ENCODE measurements around the gene EYA3. TPM values are rescaled to one million over a fixed set of nuclear protein-coding genes. Genes with fewer than 3 reads are reported as not detected.
"Not testable (repeated sequence)": the region's sequence is repeated elsewhere in the genome, so short reads cannot be mapped to it uniquely, and the experiment has no call there.

Gene EYA3
- total and polyA plus RNA-seq, 2 donors = 5.9 to 16.0 TPM

- H3K4me1 ChIP-seq (ENCODE audit: insufficient read depth); H3K4me3 ChIP-seq (ENCODE audit: low read depth, low read length); DNase-seq (ENCODE audit: extremely low spot score); H3K27ac ChIP-seq (ENCODE audit: low read depth); H3K36me3 ChIP-seq (ENCODE audit: insufficient read depth): not testable (repeated sequence)
- 97% methylated on average over 8 of the region's 8 CpGs for WGBS
These were observed 85.3 kb downstream of the EYA3 start for GRCh38 chr1:28003117-28003516.

- H3K4me3 ChIP-seq (ENCODE audit: low read depth, low read length) = no peak overlapping the region
- H3K27ac ChIP-seq (ENCODE audit: low read depth) = no peak overlapping the region
- peaks cover 7% of the 10 kb centered on the region for H3K36me3 ChIP-seq (ENCODE audit: insufficient read depth)
- no peak for DNase-seq (ENCODE audit: extremely low spot score)
- 97% methylated on average over 10 of the region's 10 CpGs for WGBS
- H3K4me1 ChIP-seq (ENCODE audit: insufficient read depth) = no peaks in the 10 kb centered on the region
These were observed 85.8 kb downstream of the EYA3 start for GRCh38 chr1:28002600-28002999.

- no peak for DNase-seq (ENCODE audit: extremely low spot score)
- Histone ChIP-seq H3K36me3 (ENCODE audit: insufficient read depth) (peaks cover 8% of the 10 kb centered on the region), H3K27ac (ENCODE audit: low read depth) (no peak overlapping the region), H3K4me1 (ENCODE audit: insufficient read depth) (no peaks in the 10 kb centered on the region), H3K4me3 (ENCODE audit: low read depth, low read length) (no peak overlapping the region)
- 98% methylated on average over 1 of the region's 1 CpG for WGBS
These were observed 89.4 kb downstream of the EYA3 start for GRCh38 chr1:27999055-27999454.

GRCh38 chr1:27994526-27994925, 93.9 kb downstream of the EYA3 start:
- not testable (repeated sequence) for H3K4me3 ChIP-seq (ENCODE audit: low read depth, low read length); H3K27ac ChIP-seq (ENCODE audit: low read depth); H3K4me1 ChIP-seq (ENCODE audit: insufficient read depth); DNase-seq (ENCODE audit: extremely low spot score); H3K36me3 ChIP-seq (ENCODE audit: insufficient read depth)
- 99% methylated on average over 6 of the region's 6 CpGs for WGBS

GRCh38 chr1:27994060-27994459, 94.3 kb downstream of the EYA3 start:
- Histone ChIP-seq H3K36me3 (ENCODE audit: insufficient read depth) (peaks cover 8% of the 10 kb centered on the region), H3K4me3 (ENCODE audit: low read depth, low read length) (no peak overlapping the region), H3K4me1 (ENCODE audit: insufficient read depth) (no peaks in the 10 kb centered on the region), H3K27ac (ENCODE audit: low read depth) (no peak overlapping the region)
- no peak for DNase-seq (ENCODE audit: extremely low spot score)
- 43% methylated on average over 1 of the region's 1 CpG for WGBS

- DNase-seq (ENCODE audit: extremely low spot score) = no peak
- Histone ChIP-seq H3K4me3 (ENCODE audit: low read depth, low read length) (no peak overlapping the region), H3K36me3 (ENCODE audit: insufficient read depth) (peaks cover 6% of the 10 kb centered on the region), H3K27ac (ENCODE audit: low read depth) (no peak overlapping the region), H3K4me1 (ENCODE audit: insufficient read depth) (no peaks in the 10 kb centered on the region)
- WGBS = 72% methylated on average over 3 of the region's 3 CpGs
These were observed 95.2 kb downstream of the EYA3 start for GRCh38 chr1:27993241-27993640.

- 66% methylated on average over 6 of the region's 6 CpGs for WGBS
- no peak for DNase-seq (ENCODE audit: extremely low spot score)
- Histone ChIP-seq H3K4me1 (ENCODE audit: insufficient read depth) (no peaks in the 10 kb centered on the region), H3K4me3 (ENCODE audit: low read depth, low read length) (no peak overlapping the region), H3K27ac (ENCODE audit: low read depth) (no peak overlapping the region), H3K36me3 (ENCODE audit: insufficient read depth) (peaks cover 6% of the 10 kb centered on the region)
These were observed 96.1 kb downstream of the EYA3 start for GRCh38 chr1:27992276-27992675.

GRCh38 chr1:27990920-27991537, 97.4 kb downstream of the EYA3 start:
- Histone ChIP-seq H3K27ac (ENCODE audit: low read depth) (no peak overlapping the region), H3K36me3 (ENCODE audit: insufficient read depth) (peaks cover 4% of the 10 kb centered on the region), H3K4me1 (ENCODE audit: insufficient read depth) (no peaks in the 10 kb centered on the region), H3K4me3 (ENCODE audit: low read depth, low read length) (no peak overlapping the region)
- DNase-seq (ENCODE audit: extremely low spot score) = no peak
- WGBS = 93% methylated on average over 3 of the region's 3 CpGs

GRCh38 chr1:27981145-27981544, 107.3 kb downstream of the EYA3 start:
- H3K36me3 ChIP-seq (ENCODE audit: insufficient read depth) = no peaks in the 10 kb centered on the region
- 86% methylated on average over 3 of the region's 3 CpGs for WGBS
- no peak overlapping the region for H3K4me3 ChIP-seq (ENCODE audit: low read depth, low read length)
- no peak overlapping the region for H3K27ac ChIP-seq (ENCODE audit: low read depth)
- H3K4me1 ChIP-seq (ENCODE audit: insufficient read depth) = no peaks in the 10 kb centered on the region
- DNase-seq (ENCODE audit: extremely low spot score) = no peak

GRCh38 chr1:27980216-27980845, 108.1 kb downstream of the EYA3 start:
- H3K27ac ChIP-seq (ENCODE audit: low read depth) = no peak overlapping the region
- H3K4me1 ChIP-seq (ENCODE audit: insufficient read depth) = no peaks in the 10 kb centered on the region
- no peak for DNase-seq (ENCODE audit: extremely low spot score)

GRCh38 chr1:27979859-27980201, 108.6 kb downstream of the EYA3 start:
- Histone ChIP-seq H3K4me1 (ENCODE audit: insufficient read depth) (no peaks in the 10 kb centered on the region), H3K36me3 (ENCODE audit: insufficient read depth) (no peaks in the 10 kb centered on the region), H3K27ac (ENCODE audit: low read depth) (no peak overlapping the region), H3K4me3 (ENCODE audit: low read depth, low read length) (no peak overlapping the region)
- DNase-seq (ENCODE audit: extremely low spot score) = no peak
- WGBS = 23% methylated on average over 2 of the region's 2 CpGs

More at GRCh38 chr1:27980216-27980845, 108.1 kb downstream of the EYA3 start:
- no peaks in the 10 kb centered on the region for H3K36me3 ChIP-seq (ENCODE audit: insufficient read depth)
- 82% methylated on average over 1 of the region's 1 CpG for WGBS
- no peak overlapping the region for H3K4me3 ChIP-seq (ENCODE audit: low read depth, low read length)

- no peaks in the 10 kb centered on the region for H3K4me1 ChIP-seq (ENCODE audit: insufficient read depth)
- H3K36me3 ChIP-seq (ENCODE audit: insufficient read depth) = peaks cover 1% of the 10 kb centered on the region
- no peak overlapping the region for H3K27ac ChIP-seq (ENCODE audit: low read depth)
- no peak for DNase-seq (ENCODE audit: extremely low spot score)
- no peak overlapping the region for H3K4me3 ChIP-seq (ENCODE audit: low read depth, low read length)
- WGBS = 76% methylated on average over 1 of the region's 1 CpG
These were observed 109.1 kb downstream of the EYA3 start for GRCh38 chr1:27979151-27979858.

GRCh38 chr1:27974417-27974781, 114.0 kb downstream of the EYA3 start:
- Histone ChIP-seq H3K27ac (ENCODE audit: low read depth) (no peak overlapping the region), H3K4me3 (ENCODE audit: low read depth, low read length) (no peak overlapping the region), H3K4me1 (ENCODE audit: insufficient read depth) (no peaks in the 10 kb centered on the region), H3K36me3 (ENCODE audit: insufficient read depth) (peaks cover 4% of the 10 kb centered on the region)
- DNase-seq (ENCODE audit: extremely low spot score) = no peak

GRCh38 chr1:27973771-27974416, 114.5 kb downstream of the EYA3 start:
- DNase-seq (ENCODE audit: extremely low spot score) = no peak
- H3K36me3 ChIP-seq (ENCODE audit: insufficient read depth) = peaks cover 4% of the 10 kb centered on the region

More at GRCh38 chr1:27973771-27974416, 114.5 kb downstream of the EYA3 start:
- Histone ChIP-seq H3K4me1 (ENCODE audit: insufficient read depth) (no peaks in the 10 kb centered on the region), H3K27ac (ENCODE audit: low read depth) (no peak overlapping the region), H3K4me3 (ENCODE audit: low read depth, low read length) (no peak overlapping the region)
- WGBS = 77% methylated on average over 4 of the region's 4 CpGs

Data from urinary bladder (tissue), 4 donors.